ENCODE results near the gene PRDX5. TPM values are rescaled to one million over a fixed set of nuclear protein-coding genes. Genes with fewer than 3 reads are reported as not detected.

Gene PRDX5
- total RNA-seq, 2 donors from 2014 or later: 91.1 to 136 TPM

- Histone ChIP-seq H3K4me3 (no peak overlapping the region), H3K27ac (no peak overlapping the region), H3K4me1 (ENCODE audit: control insufficient read depth in 1 of 2, low read depth in 2 of 2) (peaks cover 13 to 45% of the 10 kb centered on the region in 2 donors), H3K36me3 (no peaks in the 10 kb centered on the region), H3K27me3 (replicated peaks; ENCODE audit: insufficient read depth) (peaks cover 2% of the 10 kb centered on the region), H3K9me3 (no peaks in the 10 kb centered on the region)
- TF ChIP-seq CTCF (IDR thresholded peaks at IDR 0.05): no peak
- no peak for ATAC-seq (ENCODE audit: insufficient number of reproducible peaks, low FRiP score, low read depth)
- no peak for DNase-seq (ENCODE audit: low spot score)
These were observed 14.6 kb upstream of the PRDX5 start for GRCh38 chr11:64303109-64304031.

GRCh38 chr11:64304032-64304315 is 13.9 kb upstream of the PRDX5 start:
- Histone ChIP-seq H3K4me1 (ENCODE audit: control insufficient read depth in 1 of 2, low read depth in 2 of 2) (peaks cover 13 to 44% of the 10 kb centered on the region in 2 donors), H3K4me3 (peak overlapping the region; percentile 92), H3K36me3 (no peaks in the 10 kb centered on the region), H3K9me3 (no peaks in the 10 kb centered on the region), H3K27me3 (replicated peaks; ENCODE audit: insufficient read depth) (no peaks in the 10 kb centered on the region), H3K27ac (no peak overlapping the region)
- DNase-seq (ENCODE audit: low spot score) (no peak), ATAC-seq (ENCODE audit: insufficient number of reproducible peaks, low FRiP score, low read depth) (no peak)
- TF ChIP-seq CTCF (IDR thresholded peaks at IDR 0.05): no peak

GRCh38 chr11:64304316-64305072 is 13.4 kb upstream of the PRDX5 start:
- Histone ChIP-seq H3K27ac (peak overlapping the region; percentile 43 to 64), H3K4me3 (peak overlapping the region; percentile 92), H3K27me3 (replicated peaks; ENCODE audit: insufficient read depth) (no peaks in the 10 kb centered on the region), H3K36me3 (no peaks in the 10 kb centered on the region), H3K9me3 (no peaks in the 10 kb centered on the region), H3K4me1 (ENCODE audit: control insufficient read depth in 1 of 2, low read depth in 2 of 2) (peaks cover 12 to 39% of the 10 kb centered on the region in 2 donors)
- ATAC-seq (ENCODE audit: insufficient number of reproducible peaks, low FRiP score, low read depth) (peak; percentile 14), DNase-seq (ENCODE audit: low spot score) (peak; percentile 77)
- TF ChIP-seq CTCF (IDR thresholded peaks at IDR 0.05): peak; percentile 86

GRCh38 chr11:64305075-64305690 is 12.7 kb upstream of the PRDX5 start, which contains the start of gene ESRRA:
Gene ESRRA (plus strand): TSS chr11:64305524. CDS start chr11:64307180, 1,656 bp downstream.
- H3K27me3 ChIP-seq (replicated peaks; ENCODE audit: insufficient read depth): no peaks in the 10 kb centered on the region
- ATAC-seq (ENCODE audit: insufficient number of reproducible peaks, low FRiP score, low read depth) (peak; percentile 72), DNase-seq (ENCODE audit: low spot score) (peak; percentile 100)
- peak within 1 kb of the TSS; percentile 92 for H3K4me3 ChIP-seq
- TF ChIP-seq CTCF (IDR thresholded peaks at IDR 0.05): no peak
- H3K9me3 ChIP-seq: no peaks in the 10 kb centered on the region
- no peaks in the 10 kb centered on the region for H3K36me3 ChIP-seq
- H3K4me1 ChIP-seq (ENCODE audit: control insufficient read depth in 1 of 2, low read depth in 2 of 2): peaks cover 7 to 32% of the 10 kb centered on the region in 2 donors
- peak within 1 kb of the TSS; percentile 64 to 66 for H3K27ac ChIP-seq

Data from thoracic aorta (tissue), 2 donors.